HepG2 (cell line): ENCODE data around the gene ENO1. TPM values are rescaled to one million over a fixed set of nuclear protein-coding genes. Genes with fewer than 3 reads are reported as not detected.

Experiments
- ATAC-seq: fragments of 200-7000 bp; cut with Tn5 transposase; 3 replicates; pipeline ENCODE4 v1.9.1; 2020; ENCODE audit warnings: mild to moderate bottlenecking, moderate library complexity
- BruUV-seq: library from RNA; stranded (reverse); fragments of 400-500 nt; replicated peaks from 2 replicates; lab custom pipeline; 2021; lab: Mats Ljungman, UMichigan
- CTCF ChIA-PET: fragments of 300-600 bp; formaldehyde crosslinking; extraction: SDS; loops from one replicate; lab custom pipeline; 2021; ENCODE audit warnings: low total read pairs, inconsistent platforms, low intra/inter-chr PET ratio; lab: Yijun Ruan, JAX
- POLR2A ChIA-PET: fragments of 350-600 bp; sonication (Branson Sonifier 250); formaldehyde crosslinking; loops from one replicate; lab custom pipeline; 2020; ENCODE audit warnings: antibody characterized with exemption, inconsistent platforms; lab: Yijun Ruan, JAX
- DNase-seq: peaks from one replicate; pipeline ENCODE4 v3.0.0-alpha.2; 2015; ENCODE audit warnings: low spot score
- FAIRE-seq: peaks from 3 replicates; lab custom pipeline; 2011; peaks lifted over from hg19 to GRCh38; lab: Jason Lieb, UNC
- H2AFZ ChIP-seq: one replicate; pipeline ENCODE4 v1.6.1; 2011; ENCODE audit warnings: low read length, inconsistent platforms
- H3K27ac ChIP-seq: fragments of 300-600 bp; 3 replicates; pipeline ENCODE4 v1.8.0; 2011; ENCODE audit warnings: mixed run types, mild to moderate bottlenecking, mixed read lengths, low read length, inconsistent platforms; ENCODE audit not compliant: insufficient read depth; ENCODE audit errors: extremely low read length
- H3K27me3 ChIP-seq, 2 experiments: fragments of 200-600 bp in 1 of 2; 2 replicates in 1 of 2; 3 replicates in 1 of 2; pipeline versions ENCODE4 v1.6.0 to v1.8.0; 2011; ENCODE audit warnings: low read length in 2 of 2, mild to moderate bottlenecking in 2 of 2, moderate library complexity in 2 of 2, inconsistent platforms in 1 of 2; ENCODE audit not compliant: insufficient read depth in 2 of 2, control insufficient read depth in 1 of 2
- H3K36me3 ChIP-seq, 2 experiments: fragments of 200-600 bp in 1 of 2; replicated peaks in 1 of 2; 2 replicates in 1 of 2; 3 replicates in 1 of 2; pipeline versions ENCODE4 v1.5.1 to v1.8.0; 2011; ENCODE audit warnings: low read length in 2 of 2, inconsistent platforms in 1 of 2; ENCODE audit not compliant: insufficient read depth in 2 of 2, control insufficient read depth in 1 of 2
- H3K4me1 ChIP-seq: 2 replicates; pipeline ENCODE4 v1.5.1; 2012; ENCODE audit warnings: low read length, inconsistent platforms; ENCODE audit not compliant: insufficient read depth
- H3K4me2 ChIP-seq: 2 replicates; pipeline ENCODE4 v1.6.0; 2011; ENCODE audit warnings: low read depth, low read length, inconsistent platforms
- H3K4me3 ChIP-seq, 3 experiments: fragments of 200-600 bp in 1 of 3; sonication (generic), shearing (Covaris generic) in 1 of 3; replicated peaks in 1 of 3; 2 replicates each; pipeline ENCODE4 v1.5.1; 2011 to 2016; ENCODE audit warnings: low read length in 3 of 3, inconsistent platforms in 2 of 3, low read depth in 2 of 3, mild to moderate bottlenecking in 2 of 3, control low read depth in 1 of 3, mixed read lengths in 1 of 3; ENCODE audit not compliant: insufficient read depth in 1 of 3
- H3K79me2 ChIP-seq: one replicate; pipeline ENCODE4 v1.6.1; 2011; ENCODE audit warnings: low read length, inconsistent platforms; ENCODE audit not compliant: insufficient read depth
- H3K9ac ChIP-seq: 2 replicates; pipeline ENCODE4 v1.6.0; 2011; ENCODE audit warnings: mild to moderate bottlenecking, low read depth, low read length, inconsistent platforms; ENCODE audit not compliant: insufficient read depth
- H3K9me3 ChIP-seq: 2 replicates; pipeline ENCODE4 v1.5.1; 2012; ENCODE audit warnings: mild to moderate bottlenecking, low read length
- H4K20me1 ChIP-seq: 2 replicates; pipeline ENCODE4 v1.6.0; 2011; ENCODE audit warnings: inconsistent platforms, mild to moderate bottlenecking, low read length, moderate library complexity; ENCODE audit not compliant: insufficient read depth
- FOSL1 ChIP-seq: sonication (generic); formaldehyde crosslinking; IDR thresholded peaks from 2 replicates; pipeline ENCODE4 v1.9.0; 2021; ENCODE audit warnings: missing genetic modification reagents, borderline replicate concordance
- NBN ChIP-seq: fragments of 450-650 bp; conservative IDR thresholded peaks from 2 replicates; pipeline ENCODE4 v1.6.1; 2017
- PITX1 ChIP-seq: sonication (generic); formaldehyde crosslinking; IDR thresholded peaks from 2 replicates; pipeline ENCODE4 v1.5.1; 2020; ENCODE audit warnings: mild to moderate bottlenecking, missing genetic modification reagents
- PTBP1 ChIP-seq: fragments of 200-400 bp; formaldehyde crosslinking; IDR thresholded peaks from 2 replicates; pipeline ENCODE4 v1.6.1; 2018; ENCODE audit warnings: low read length, low read depth; ENCODE audit not compliant: poor library complexity, severe bottlenecking
- ZMYM4 ChIP-seq: sonication (generic); formaldehyde crosslinking; IDR thresholded peaks from 2 replicates; pipeline ENCODE4 v1.8.1; 2023; ENCODE audit warnings: mild to moderate bottlenecking, missing genetic modification reagents
- ZSCAN25 ChIP-seq: sonication (generic); formaldehyde crosslinking; IDR thresholded peaks from 2 replicates; pipeline ENCODE4 v1.8.0; 2022; ENCODE audit warnings: mild to moderate bottlenecking, missing genetic modification reagents
- WGBS: methylation state at CpG from one replicate; pipeline ENCODE4 v1.1.6; 2017; ENCODE audit warnings: low lambda C conversion rate; 5-methylcytosine and 5-hydroxymethylcytosine counted together
- in situ Hi-C: cut with HindIII; loops from 2 replicates; pipeline ENCODE4 v1.10.0; 2017; ENCODE audit warnings: low pct_unique_long_range_greater_than_20kb; ENCODE audit not compliant: extremely low pct_ligation_motif_present
- intact Hi-C: fragments of 100-400 bp; cut with micrococcal nuclease; formaldehyde crosslinking; loops from one replicate; pipeline ENCODE4 v1.10.0; 2022; ENCODE audit not compliant: unreplicated experiment
- polyA plus RNA-seq, 8 experiments: library from polyadenylated mRNA; depleted of rRNA in 3 of 8; stranded (reverse) in 7 of 8; unstranded in 1 of 8; fragments of >200 nt; fragmentation: Illumina TruSeq in 4 of 8; extraction: Trizol in 4 of 8; gene quantifications; 2 replicates each; pipeline versions ENCODE4 v1.2.1 to v1.2.3, GENCODE V29; 2011 to 2016; ENCODE audit warnings: low read depth in 4 of 8, missing spikeins in 1 of 8, mixed read lengths in 1 of 8; ENCODE audit not compliant: insufficient read depth in 1 of 8
- total RNA-seq, 5 experiments: library from RNA; depleted of rRNA; stranded (reverse); fragments of >200 nt; fragmentation: Illumina TruSeq; extraction: Trizol; gene quantifications; 2 replicates each; pipeline ENCODE4 v1.2.3, GENCODE V29; 2016; ENCODE audit warnings: low read depth in 1 of 5
- TF ChIP-seq, protein P1 (sequence below): sonication (generic); formaldehyde crosslinking; IDR thresholded peaks from 2 replicates; pipeline ENCODE4 v1.5.0; 2020; ENCODE audit warnings: mild to moderate bottlenecking, missing genetic modification reagents
- TF ChIP-seq, protein P2 (sequence below): IDR thresholded peaks from 2 replicates; pipeline ENCODE4 v1.6.1; 2016; ENCODE audit warnings: low read depth, borderline replicate concordance
- TF ChIP-seq, protein P3 (sequence below): IDR thresholded peaks from 2 replicates; pipeline ENCODE4 v1.6.1; 2016; ENCODE audit warnings: mild to moderate bottlenecking

Gene ENO1
- total and polyA plus RNA-seq, 2 of the 13 experiments (the other 11 are each of a cell fraction or from before 2014, with no cell fraction given), result 1,559 to 3,103 TPM

DNA sequence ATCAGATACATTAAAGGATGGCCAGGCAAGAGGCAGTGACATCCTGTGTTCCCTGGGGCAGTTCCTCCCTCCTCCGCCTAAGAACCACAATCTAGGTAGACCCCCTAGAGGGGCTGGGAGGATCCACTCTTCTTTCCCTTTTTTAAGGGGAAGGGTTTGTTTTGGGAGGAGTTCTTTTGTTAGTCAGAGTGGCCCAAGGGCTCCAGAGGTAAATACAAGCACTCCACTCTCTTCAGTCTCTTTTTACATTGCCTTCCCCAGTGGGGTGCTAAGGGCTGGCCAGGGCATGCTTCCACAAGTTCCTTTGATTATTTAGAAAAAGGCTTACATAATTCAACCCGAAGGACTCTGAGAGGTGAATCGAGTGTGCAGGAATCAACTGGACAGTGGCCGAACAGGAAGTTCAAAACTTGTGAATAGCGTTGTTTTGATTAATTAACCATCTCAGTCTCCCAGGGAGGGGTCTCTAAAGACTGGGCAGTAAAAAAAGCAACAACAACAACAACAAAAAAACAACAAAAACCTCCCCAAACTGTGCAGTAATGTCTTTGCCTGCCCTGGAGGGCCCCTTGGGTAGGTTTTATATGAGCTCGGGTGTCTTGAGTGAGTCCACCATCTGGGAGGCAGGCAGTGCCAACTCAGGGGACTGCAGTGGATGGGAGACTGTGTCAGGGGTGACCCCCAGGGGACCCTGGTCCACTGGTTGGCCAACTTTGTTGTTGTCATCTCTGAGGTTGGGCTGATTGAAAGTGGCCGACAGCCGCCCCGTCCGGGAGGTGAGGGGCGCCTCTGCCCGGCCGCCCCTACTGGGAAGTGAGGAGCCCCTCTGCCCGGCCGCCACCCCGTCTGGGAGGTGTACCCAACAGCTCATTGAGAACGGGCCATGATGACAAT lies 33.2 kb upstream of the ENO1 start:
- no peak for DNase-seq
- TF ChIP-seq PITX1 (CRISPR knock-in tag), result peak; percentile 23; the same call in 1 of the 2 replicates
- TF ChIP-seq, protein P1, sequence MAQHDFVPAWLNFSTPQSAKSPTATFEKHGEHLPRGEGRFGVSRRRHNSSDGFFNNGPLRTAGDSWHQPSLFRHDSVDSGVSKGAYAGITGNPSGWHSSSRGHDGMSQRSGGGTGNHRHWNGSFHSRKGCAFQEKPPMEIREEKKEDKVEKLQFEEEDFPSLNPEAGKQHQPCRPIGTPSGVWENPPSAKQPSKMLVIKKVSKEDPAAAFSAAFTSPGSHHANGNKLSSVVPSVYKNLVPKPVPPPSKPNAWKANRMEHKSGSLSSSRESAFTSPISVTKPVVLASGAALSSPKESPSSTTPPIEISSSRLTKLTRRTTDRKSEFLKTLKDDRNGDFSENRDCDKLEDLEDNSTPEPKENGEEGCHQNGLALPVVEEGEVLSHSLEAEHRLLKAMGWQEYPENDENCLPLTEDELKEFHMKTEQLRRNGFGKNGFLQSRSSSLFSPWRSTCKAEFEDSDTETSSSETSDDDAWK (CRISPR knock-in tag), result no peak
- TF ChIP-seq, protein P2, sequence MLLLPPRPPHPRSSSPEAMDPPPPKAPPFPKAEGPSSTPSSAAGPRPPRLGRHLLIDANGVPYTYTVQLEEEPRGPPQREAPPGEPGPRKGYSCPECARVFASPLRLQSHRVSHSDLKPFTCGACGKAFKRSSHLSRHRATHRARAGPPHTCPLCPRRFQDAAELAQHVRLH, result 0 out of 2 replicates have a peak, but pooled peaks have one; percentile 10
- TF ChIP-seq ZSCAN25 (CRISPR knock-in tag), result no peak
- TF ChIP-seq, protein P3, sequence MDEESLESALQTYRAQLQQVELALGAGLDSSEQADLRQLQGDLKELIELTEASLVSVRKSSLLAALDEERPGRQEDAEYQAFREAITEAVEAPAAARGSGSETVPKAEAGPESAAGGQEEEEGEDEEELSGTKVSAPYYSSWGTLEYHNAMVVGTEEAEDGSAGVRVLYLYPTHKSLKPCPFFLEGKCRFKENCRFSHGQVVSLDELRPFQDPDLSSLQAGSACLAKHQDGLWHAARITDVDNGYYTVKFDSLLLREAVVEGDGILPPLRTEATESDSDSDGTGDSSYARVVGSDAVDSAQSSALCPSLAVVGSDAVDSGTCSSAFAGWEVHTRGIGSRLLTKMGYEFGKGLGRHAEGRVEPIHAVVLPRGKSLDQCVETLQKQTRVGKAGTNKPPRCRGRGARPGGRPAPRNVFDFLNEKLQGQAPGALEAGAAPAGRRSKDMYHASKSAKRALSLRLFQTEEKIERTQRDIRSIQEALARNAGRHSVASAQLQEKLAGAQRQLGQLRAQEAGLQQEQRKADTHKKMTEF (CRISPR knock-in tag), result 0 out of 2 replicates have a peak, but pooled peaks have one; percentile 42
- no peak for TF ChIP-seq FOSL1 (CRISPR knock-in tag)
- TF ChIP-seq ZMYM4 (CRISPR knock-in tag), result no peak
- no peak for TF ChIP-seq PTBP1
- no peak for TF ChIP-seq NBN
- Histone ChIP-seq H3K27me3 (no peaks in the 10 kb centered on the region), H4K20me1 (no peaks in the 10 kb centered on the region), H3K79me2 (no peaks in the 10 kb centered on the region), H3K9ac (no peak overlapping the region), H3K4me3 (no peak overlapping the region), H3K9me3 (no peaks in the 10 kb centered on the region), H3K36me3 (no peaks in the 10 kb centered on the region), H3K4me1 (peaks cover 59% of the 10 kb centered on the region), H3K27ac (peak overlapping the region; percentile 36), H3K4me2 (peak overlapping the region; percentile 30), H2AFZ (no peak overlapping the region)
- 77% methylated on average over 17 of the region's 17 CpGs for WGBS
- FAIRE-seq, result no peak
- ATAC-seq, result peak; percentile 20; the same call in 2 of the 3 replicates
- POLR2A ChIA-PET, result interaction anchor here (1.0 to 1.7 kb wide), 4 partner anchors 11 to 43 kb away, joined by 3 to 5 read pairs (median 4); partner anchors contain the start of gene ENO1
- CTCF ChIA-PET, result no interaction called here
- in situ Hi-C loops, result no loop called here
- BruUV-seq, result no TSS peak
- intact Hi-C loops, result no loop called here
